Measurements from ENCODE around the gene RBMS2.

RBMS2 gene

DNA sequence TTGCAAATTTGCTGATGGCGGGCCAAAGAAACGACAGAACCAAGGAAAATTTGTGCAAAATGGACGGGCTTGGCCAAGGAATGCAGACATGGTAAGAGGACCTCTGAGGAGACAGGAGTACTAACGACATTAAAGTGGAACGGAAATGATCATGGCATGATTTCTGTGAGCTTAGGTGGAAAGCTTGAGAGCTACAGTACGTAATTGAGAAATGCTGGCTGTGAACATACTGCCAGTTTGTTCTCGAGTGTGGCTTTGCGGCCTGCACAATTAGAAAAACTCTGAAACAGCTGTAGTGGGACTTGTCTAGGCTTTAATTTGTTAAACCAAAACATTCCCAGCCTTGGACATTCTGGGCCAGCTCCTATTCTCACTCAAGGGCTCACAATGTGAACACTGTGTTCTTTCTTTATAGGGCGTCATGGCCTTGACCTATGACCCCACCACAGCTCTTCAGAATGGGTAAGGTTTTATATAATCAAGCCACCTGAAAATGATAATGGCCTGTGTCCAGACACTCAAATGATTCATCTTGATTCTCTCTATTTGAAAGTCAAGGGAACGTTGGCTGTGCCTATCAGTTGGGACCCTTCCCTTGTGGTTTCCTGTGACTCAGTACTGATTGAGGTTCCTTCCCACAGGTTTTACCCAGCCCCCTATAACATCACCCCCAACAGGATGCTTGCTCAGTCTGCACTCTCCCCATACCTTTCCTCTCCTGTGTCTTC, 60.0 kb downstream of the RBMS2 start:
- no peak for DNase-seq (ENCODE audit: low read depth in 4 of 4, low spot score in 1 of 4)

DNA sequence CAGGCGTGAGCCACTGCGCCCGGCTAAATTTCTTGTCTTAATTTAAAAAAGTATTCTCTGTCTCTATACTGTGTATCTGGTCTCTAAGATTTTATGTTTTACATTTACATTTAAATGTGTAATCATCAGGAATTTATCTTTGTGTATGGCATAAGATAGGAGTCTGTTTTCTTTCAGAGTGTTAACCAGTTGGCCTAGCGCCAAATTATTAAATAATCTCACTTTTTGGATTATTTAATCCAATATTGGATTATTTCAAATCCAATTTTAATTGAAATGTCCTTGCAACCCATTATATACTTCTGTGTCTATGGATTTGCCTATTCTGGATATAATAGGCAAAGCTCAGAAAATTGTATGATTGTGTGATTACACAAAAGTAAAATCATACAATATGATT, 63.5 kb downstream of the RBMS2 start:
- DNase-seq (ENCODE audit: low read depth in 4 of 4, low spot score in 1 of 4), result no peak

DNA sequence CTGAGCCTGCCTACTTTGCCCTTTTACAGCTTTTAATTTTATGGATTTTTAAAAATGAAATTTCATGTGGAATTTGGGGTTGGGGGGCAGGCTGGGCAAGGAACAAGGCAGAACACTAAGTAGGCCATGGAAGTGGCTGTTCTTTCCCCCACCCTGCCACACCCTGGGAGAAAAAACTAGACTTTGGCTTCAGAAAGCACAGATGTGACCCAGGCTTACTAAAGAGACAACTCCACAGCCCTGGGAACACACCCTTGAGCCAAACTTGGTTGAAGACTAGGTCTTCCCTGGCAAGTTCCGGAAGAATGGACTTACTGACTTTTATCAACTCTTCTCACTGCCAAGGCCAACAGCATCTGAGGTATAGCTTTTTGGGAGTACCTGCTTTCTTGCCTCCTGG, 68.2 kb downstream of the RBMS2 start:
- no peak for DNase-seq (ENCODE audit: low read depth in 4 of 4, low spot score in 1 of 4)

DNA sequence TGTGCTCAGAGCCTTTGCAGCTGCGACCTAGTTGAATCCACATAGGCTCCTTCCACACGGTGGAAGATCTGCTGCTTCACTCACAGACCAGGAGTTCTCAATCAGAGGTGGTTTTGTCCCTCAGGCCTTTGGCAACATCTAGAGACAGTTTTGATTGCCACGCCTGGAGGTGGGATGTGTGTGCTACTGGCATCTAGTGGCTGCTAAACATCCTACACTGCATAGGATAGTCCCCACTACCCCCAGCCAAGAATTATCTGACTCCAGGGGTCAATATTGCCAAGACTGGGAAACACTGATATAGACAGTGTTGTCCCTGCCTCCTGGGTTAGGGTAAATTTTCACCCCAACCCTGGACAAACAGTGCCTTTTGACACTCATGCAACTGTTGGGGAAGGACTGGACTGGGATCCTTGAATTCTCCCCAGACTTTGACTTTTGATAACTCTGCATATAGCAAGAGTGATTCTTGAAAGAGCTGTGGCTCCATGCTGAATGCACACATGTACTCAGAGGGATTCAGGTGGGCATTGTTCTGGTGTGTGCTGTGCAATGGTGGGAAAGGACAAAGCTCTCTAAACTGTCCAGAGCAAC, 68.7 kb downstream of the RBMS2 start:
- DNase-seq (ENCODE audit: low read depth in 4 of 4, low spot score in 1 of 4), result no peak

DNA sequence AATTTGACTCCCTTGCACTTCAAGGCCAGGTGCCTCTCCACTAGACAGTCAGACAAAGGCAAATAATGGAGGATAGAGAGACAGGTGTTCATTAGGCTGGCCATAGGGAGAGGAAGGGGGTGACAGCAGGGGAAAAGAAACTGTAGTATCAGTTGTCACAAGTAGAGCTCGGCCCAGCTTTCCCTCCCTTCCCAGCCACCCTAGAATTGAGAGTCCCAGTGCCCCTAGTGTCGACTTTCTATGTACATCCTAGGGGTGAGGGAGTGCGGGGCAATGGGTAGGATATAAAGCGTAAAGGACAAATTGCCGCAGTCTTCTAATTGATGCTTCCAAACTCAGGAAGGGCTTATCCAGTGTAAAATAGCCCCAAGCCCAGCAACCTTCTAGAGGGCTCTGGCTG, 69.5 kb downstream of the RBMS2 start:
- DNase-seq (ENCODE audit: low read depth in 4 of 4, low spot score in 1 of 4), result no peak

DNA sequence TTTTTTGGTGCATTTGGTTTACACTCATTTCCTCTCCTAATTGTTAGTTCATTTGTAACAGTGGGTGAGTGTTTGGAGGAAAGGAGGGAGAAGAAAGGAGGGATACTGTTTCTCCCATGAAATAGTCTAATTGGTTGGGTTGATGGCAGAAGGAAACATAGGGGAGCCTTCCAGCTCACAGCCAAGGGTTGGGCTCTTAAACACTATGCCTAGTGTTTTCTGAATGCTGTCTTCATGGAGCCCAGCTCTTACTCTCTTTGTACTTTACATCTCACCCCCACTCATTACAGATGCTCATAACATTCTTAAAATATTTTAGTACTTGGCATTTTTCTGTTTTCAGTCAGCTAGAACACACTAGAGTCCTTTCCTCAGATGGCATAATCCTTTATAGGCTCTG, 70.3 kb downstream of the RBMS2 start:
- DNase-seq (ENCODE audit: low read depth in 4 of 4, low spot score in 1 of 4), result no peak

DNA sequence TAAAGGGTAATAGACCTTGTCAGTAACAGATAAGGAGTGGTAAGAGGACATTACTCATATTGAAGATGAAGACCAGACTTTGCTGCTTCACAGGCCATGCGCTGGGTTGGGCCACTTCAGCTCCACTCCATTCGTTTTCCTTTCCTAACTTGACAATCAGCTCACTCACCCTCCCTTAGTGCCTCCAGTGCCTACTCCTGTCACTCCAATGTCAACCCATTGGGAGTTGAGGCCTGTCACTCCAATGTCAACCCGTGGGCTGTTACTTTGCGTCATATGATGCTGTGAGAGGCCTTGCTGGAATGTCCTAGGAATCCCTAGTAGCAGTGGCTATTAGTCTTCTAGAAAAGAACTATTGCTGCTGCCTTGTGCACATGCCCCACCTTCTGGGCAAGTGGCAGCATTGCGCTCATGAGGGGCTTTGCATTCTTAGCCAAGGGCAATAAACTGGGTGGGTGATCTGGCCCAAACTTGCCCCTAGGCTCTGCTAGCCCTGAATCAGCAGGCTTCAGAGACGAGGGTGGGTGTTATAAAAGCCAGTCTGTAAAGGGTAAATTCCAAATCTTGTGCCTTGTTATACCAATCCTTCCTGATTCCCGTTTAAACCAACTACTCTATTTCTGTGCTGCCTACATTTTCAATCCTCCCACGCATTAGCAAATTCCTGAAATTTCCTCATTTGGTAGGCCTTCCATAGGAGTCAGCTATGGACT, 72.4 kb downstream of the RBMS2 start:
- DNase-seq (ENCODE audit: low read depth in 4 of 4, low spot score in 1 of 4), result peak; percentile 31 to 49 (median 36)

DNA sequence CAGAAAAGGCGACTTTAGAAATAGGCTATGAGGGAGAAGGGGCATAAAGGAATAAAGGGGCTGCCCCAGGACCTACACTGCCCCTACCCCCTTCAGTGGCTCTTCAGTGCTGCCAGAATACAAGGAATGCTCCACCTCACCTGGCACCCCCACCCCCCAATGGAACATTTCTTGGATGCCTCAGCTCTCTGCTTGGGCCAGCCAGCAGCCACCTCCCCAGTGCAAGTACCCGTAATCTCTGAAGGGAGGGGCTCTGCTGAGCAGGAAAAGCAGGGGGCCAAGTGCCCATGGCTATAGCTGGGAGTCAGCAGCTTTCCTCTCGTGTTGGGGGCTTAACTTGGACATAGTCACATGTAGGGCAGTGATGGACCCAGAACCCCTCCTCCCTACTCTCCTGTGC, 75.2 kb downstream of the RBMS2 start:
- DNase-seq (ENCODE audit: low read depth in 4 of 4, low spot score in 1 of 4), result no peak

DNA sequence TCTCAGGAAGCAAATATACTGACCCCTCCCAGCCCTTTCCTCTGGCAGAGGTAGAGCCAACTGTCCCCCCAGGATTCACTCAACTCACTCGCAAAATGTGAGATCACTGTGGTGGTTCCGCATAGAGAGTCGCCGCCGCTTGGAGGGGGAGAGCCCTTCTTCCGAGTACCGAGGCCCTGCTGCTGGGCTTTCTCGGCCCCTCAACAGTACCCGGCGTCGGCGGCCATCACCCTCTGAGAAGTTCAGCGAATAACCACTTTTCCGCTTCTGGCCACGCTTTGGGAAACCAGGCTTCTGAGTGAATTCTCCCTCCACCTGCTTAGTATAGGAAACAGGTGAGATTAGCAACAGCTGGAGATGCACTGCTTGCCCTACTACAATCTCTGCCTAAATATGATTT, 77.4 kb downstream of the RBMS2 start:
- no peak for DNase-seq (ENCODE audit: low read depth in 4 of 4, low spot score in 1 of 4)

DNA sequence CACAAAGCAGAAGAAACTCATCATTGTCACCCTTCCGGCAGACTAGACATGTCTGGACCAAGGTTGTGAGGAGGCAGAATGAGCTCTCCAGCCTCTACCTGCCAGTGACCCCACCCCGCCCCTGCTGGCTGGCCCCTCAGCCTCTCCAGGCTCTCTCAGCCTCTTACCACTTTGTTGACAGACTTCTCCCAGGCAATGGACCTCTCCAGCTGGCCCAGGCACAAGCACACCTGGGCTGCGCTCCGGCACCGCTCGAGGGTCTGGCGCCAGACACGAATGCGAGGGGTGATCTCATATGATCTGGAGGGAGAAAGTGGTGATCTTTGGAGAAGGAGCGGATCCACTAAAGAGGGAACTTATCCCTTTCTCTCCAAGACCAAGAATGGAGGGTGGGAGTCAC, 78.2 kb downstream of the RBMS2 start:
- DNase-seq (ENCODE audit: low read depth in 4 of 4, low spot score in 1 of 4), result no peak

DNA sequence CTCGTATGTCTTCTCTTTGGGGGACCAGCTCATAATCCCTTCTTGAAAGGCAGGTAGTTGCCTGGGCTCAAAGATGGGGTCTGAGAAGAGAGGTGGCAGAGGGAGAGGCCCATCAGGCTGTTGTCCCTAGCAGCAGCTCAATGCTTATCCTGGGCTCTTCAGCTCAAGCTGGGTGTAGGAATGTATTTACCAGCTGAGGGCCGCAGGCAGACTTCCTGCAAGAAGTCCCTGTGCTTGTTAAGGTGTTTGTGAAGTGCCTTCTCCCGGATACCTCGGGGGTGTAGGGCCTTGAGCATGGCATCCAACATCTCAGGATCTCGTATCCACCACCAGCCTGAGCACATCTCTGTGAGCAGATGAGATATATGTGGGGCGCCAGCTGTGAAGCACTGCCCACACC, 79.1 kb downstream of the RBMS2 start:
- DNase-seq (ENCODE audit: low read depth in 4 of 4, low spot score in 1 of 4), result no peak

DNA sequence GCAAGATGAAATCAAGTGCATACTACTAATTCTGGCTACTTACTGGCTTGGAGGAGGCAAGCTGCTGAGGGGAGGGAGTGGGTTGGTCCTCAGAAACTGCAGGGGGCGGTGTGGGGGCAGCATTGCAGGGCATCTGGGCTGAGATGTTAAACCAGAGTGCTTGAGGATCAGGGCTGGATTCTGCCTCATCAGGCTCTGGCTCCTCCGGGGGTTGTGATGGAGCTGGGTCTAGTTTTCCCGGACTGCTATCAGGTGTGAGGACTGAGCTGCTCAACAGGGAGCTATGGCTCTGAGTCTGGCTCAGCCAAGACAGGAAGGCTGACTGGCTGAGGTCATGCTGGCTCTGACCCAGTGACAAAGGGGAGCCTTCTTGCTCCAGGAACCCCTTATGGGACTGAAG, 79.9 kb downstream of the RBMS2 start:
- DNase-seq (ENCODE audit: low read depth in 4 of 4, low spot score in 1 of 4), result no peak

DNA sequence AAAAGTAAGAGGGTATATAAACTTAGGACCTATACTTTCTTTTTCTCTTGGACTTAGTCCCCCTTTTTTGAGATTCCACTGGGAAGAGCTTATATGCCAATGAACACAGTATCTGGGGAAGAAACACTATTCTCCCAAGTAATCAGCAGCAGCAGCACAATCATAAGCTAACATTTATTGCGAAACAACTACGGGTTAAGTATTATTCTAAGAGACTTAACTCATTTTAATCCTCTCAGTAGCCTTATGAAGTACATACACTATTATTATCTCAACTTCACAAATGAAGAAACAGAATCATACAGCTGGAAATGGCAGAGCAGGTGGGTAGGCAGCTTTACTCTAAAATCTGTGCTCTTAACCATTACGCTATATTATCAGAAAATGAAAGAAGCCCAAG, 80.6 kb downstream of the RBMS2 start:
- DNase-seq (ENCODE audit: low read depth in 4 of 4, low spot score in 1 of 4), result no peak

DNA sequence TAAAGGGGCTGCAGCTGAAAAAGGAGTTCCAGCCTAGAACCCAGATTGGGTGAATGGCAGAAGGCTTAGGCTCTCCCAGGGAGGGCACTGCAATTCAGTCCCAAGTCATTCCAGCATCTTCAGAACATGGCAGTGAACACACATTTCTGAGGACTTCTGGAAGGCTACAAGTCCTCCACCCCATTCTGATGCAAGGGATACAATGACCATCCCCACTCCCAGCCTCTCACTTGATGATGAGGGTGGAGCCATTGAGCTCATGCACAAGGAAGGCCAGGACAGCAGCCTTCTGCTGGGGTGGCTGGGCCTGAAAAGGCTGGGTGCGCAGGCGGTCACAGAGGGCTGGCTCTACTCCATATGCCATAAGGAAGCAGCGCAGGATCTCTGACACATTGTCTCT, 82.7 kb downstream of the RBMS2 start:
- no peak for DNase-seq (ENCODE audit: low read depth in 4 of 4, low spot score in 1 of 4)

DNA sequence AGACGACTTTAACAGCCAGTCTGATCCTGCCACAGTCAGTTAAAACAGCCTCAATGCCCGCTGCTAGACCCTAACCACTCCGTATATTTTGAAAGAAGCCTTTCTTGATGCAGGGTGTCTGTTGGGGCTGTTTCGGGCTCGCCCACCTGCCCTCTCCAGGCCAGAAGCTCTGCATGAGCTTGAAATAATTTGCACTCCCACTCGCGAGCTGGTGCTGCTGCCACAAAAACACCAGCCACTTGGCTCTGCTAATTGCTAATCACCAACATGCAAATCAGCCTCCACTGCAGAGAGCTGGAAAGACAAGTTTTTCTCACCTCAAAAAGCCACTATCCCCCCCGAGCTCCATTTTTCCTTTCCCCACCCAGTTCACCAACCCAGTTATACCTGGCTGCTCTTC, 93.0 kb downstream of the RBMS2 start:
- no peak for DNase-seq (ENCODE audit: low read depth in 4 of 4, low spot score in 1 of 4)

DNA sequence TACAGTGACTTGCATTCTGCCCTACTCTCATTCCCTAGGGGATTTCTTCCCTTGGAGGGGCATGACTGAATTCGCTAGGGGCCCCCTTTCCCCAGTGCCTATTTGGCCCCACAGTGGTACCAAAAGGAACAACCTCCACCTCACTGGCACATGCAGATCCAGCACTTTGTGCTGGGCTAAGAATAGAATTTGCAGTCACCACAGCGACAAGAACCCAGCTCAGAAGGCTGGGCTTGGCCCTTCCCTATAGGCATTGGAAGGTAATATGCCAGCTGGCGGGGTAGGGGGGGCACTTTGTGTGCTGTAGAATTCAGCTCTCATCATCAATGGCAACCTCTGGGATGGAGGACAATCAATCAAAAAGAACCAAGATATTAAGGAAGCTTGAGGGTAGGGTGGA, 94.6 kb downstream of the RBMS2 start:
- no peak for DNase-seq (ENCODE audit: low read depth in 4 of 4, low spot score in 1 of 4)

DNA sequence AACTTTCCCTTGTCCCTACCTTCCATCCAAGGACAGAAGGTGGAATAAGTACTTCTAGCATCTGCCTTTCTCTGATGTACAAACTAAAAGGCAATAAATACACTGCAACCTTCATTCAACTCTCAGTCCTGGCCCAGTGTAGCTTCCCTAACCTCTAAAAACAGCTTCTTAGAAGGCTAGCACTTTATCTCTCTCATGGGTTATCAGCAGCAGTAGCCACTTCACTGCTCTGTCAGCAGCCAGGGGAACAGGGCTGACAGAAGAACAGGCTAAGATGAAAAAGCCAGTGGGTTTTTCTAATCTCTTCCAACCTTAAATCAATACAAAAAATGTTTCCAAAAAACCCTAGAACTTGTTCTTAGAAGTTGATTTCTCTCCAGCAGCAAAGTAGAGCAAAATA, 95.3 kb downstream of the RBMS2 start:
- no peak for DNase-seq (ENCODE audit: low read depth in 4 of 4, low spot score in 1 of 4)

DNA sequence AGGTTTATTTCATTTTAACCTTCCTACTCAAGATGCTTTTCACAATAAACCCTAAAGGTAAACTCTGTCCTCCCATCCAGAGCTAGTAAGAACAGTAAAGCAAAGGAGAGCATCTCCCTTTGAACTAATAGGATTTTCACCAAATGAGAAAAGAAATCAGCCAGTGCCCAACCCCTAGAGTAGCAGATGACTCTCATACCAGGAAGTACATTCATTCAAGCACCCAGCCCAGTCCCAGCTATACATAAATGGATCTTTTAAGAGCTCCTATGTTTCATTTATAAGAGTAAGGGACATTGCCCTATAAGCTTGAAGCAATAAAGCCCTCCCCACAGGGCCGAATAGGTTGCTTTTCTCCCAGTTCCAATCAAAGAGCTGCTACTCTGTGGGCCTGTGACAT, 100.9 kb downstream of the RBMS2 start:
- DNase-seq (ENCODE audit: low read depth in 4 of 4, low spot score in 1 of 4), result no peak

DNA sequence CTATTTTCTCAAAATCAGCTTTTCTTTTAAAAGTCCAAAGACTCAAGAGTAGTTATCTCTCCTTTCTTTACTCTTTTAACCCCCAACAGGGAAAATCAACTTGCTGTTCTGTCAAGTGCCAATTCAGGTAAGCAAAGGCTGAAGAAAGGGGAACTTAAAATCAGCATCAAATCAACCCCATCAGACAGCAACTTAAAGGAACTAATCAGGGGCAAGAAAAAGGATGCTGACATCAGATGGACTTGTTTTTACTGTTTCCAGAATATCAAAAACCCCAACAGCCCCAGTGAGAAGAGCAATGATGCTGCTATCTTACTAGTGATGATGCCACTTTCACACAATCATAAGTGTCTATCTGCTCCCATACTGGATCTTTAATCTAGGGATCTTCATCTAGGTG, 105.1 kb downstream of the RBMS2 start:
- DNase-seq (ENCODE audit: low read depth in 4 of 4, low spot score in 1 of 4), result no peak

DNA sequence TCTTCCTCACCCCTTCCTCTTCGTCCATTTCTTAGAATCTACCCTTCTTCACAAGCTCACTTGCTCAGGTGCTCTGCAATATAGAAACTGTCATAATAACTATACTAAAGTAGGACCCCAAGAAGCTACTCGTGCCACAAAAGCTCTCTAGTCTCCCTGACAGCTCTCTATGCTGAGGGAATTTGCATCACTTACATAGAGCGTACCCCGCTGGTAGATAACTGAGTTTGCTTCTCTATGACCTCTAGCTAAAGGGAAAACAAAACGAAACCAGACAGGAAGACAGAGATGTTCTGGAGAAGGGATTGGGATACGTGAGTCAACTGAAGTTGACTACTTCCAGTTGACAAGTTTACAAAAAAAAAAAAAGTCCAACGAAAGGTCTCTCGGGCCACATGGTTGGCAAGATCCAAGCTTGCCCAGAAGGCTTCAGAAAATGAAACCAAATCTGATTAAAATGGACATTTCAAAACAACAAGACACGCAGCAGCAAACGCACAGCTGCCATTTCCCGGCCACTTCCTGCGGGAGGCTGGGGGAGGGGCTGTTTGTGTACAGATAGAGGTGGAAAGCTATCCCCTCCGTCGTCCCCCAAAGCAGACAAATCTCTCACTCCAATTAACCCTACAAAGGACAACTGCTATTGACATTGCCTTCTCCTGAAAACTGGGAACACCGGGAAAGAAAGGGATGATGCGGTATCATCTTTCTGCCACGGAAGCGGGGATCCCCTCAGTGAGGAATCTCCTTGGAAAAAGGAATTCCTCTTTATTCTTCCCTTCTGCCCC, 107.2 kb downstream of the RBMS2 start:
- DNase-seq (ENCODE audit: low read depth in 4 of 4, low spot score in 1 of 4), result peak in 1 of 4 experiments; percentile 55

DNA sequence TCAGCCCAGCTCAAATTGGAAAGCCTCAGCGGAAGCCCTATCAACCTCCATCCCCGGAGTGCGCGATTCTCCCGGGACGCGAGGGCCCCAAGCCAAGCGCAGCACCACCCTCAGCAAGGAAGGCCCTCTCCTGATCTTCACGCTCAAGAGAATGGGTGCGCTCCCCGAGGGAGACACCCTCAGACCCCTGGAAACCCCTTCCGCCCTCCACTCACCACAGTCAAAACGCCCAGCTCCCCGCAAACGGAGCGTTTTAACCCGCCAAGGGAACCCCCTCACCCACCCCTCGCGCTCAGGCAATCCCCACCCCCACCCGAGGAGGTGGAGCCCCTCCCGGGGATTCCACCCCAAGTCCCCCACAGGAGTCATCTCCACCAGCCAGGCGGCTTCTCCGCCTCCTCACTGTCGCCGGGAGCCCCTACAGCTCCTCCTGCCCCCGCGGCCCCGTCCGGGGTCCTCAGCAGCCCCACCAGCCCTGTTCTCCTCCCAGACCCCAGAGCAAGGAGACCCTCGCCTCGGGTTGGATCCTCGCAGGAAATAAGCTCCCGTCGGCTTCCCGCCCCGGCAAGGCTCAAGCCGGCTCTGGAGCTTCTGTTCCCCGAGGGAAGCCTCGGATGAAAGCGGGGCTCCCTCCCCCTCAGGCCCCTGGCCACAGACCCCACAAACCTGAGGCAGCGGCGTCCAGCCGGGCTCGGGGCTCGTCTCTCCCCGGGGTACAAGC, 108.0 kb downstream of the RBMS2 start:
- peak in 1 of 4 experiments; percentile 48 for DNase-seq (ENCODE audit: low read depth in 4 of 4, low spot score in 1 of 4)
